ENCODE results near the gene PHYKPL.
A peak's percentile ranks its signal among the peaks of the same experiment; 100 is the strongest.
"Not testable (repeated sequence)": the region's sequence is repeated elsewhere in the genome, so short reads cannot be mapped to it uniquely, and the experiment has no call there.

Gene PHYKPL

GRCh38 chr5:178240341-178240741 lies 7.7 kb upstream of the PHYKPL start:
- DNase-seq (ENCODE audit: low read depth in 1 of 2, low spot score in 1 of 2) = no peak

DNA sequence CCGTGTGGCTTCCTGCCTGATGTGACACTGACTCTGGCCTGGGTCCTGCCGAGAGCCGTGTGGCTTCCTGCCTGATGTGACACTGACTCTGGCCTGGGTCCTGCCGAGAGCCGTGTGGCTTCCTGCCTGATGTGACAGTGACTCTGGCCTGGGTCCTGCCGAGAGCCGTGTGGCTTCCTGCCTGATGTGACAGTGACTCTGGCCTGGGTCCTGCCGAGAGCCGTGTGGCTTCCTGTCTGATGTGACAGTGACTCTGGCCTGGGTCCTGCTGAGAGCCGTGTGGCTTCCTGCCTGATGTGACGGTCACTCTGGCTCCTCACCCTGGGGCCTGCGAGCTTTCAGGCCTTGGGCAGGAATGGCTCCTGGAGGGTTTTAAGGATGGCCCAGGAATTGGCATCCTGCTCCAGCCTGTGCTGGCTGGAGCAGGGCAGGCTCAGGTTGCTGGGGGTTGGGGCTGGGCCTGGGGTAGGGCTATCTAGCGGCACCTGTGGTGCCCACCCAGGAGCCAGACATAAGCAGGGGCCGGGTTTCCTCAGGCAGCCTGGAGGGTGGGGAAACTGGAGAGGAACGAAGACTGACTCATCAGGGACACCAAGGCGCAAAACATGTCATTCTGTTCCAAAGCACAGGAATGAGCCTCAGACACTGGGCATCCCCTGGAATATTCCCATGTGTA lies 7.2 kb upstream of the PHYKPL start:
- DNase-seq (ENCODE audit: low read depth in 1 of 2, low spot score in 1 of 2) = not testable (repeated sequence)

GRCh38 chr5:178238711-178239592 lies 6.3 kb upstream of the PHYKPL start:
- DNase-seq (ENCODE audit: low read depth in 1 of 2, low spot score in 1 of 2) = no peak

GRCh38 chr5:178238313-178238635 lies 5.7 kb upstream of the PHYKPL start:
- no peak for DNase-seq (ENCODE audit: low read depth in 1 of 2, low spot score in 1 of 2)

GRCh38 chr5:178237431-178238312 lies 5.1 kb upstream of the PHYKPL start:
- no peak for DNase-seq (ENCODE audit: low read depth in 1 of 2, low spot score in 1 of 2)

DNA sequence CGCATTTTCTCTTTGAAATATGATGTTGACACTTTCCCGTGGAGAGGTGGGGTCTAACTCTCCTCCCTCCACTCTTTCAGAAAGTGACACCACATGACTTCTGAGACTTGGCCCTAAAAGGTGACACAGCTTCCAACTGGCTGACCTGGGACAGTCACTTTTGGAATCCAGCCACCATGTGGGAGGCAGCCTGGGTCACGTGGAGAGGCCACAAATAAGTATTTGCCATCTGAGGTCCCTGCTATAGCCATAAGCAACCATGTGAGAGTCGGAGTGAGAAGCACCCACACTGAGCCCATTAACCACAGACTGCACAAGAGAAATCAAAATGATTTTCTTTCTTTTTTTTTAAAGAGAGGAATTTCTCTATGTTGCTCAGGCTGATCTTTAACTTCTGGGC lies 4.1 kb upstream of the PHYKPL start:
- no peak for DNase-seq (ENCODE audit: low read depth in 1 of 2, low spot score in 1 of 2)

DNA sequence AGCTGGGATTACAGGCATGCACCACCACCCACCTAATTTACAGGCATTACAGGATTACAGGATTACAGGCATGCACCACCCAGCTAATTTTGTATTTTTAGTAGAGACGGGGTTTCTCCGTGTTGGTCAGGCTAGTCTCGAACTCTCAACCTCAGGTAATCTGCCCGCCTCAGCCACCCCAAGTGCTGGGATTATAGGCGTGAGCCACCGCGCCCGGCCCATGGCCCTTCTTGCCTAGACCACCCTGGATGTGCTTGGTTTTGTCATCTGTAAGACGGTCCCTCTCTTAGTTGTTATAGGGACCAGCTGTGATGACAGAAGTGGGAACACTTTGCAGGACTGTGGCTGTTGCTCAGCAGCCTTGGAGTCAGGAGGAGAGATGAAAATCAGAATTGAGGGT lies 3.5 kb upstream of the PHYKPL start:
- DNase-seq (ENCODE audit: low read depth in 1 of 2, low spot score in 1 of 2) = no peak

DNA sequence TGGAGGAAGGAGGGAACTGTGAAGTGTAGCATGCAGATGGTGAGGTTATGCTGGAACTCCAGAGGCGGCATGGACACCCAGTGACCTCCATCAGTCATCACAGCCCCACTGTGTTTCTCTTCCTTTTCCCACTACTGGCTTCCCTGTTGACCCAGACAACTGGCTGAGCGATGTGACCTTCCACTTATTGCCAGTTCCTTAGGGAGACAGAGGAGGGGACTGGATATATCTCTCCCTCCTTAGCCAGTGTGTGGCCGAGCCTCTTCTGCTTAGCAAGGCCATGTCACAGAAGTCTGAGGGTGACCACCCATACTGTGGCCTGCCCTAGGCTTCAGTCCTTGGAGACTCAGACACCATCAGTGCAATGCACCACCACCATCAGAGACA lies 3.0 kb upstream of the PHYKPL start:
- DNase-seq (ENCODE audit: low read depth in 1 of 2, low spot score in 1 of 2) = no peak

- peak; percentile 55 to 60 for DNase-seq (ENCODE audit: low read depth in 1 of 2, low spot score in 1 of 2)
Measured at GRCh38 chr5:178234750-178235587, 2.4 kb upstream of the PHYKPL start.

DNA sequence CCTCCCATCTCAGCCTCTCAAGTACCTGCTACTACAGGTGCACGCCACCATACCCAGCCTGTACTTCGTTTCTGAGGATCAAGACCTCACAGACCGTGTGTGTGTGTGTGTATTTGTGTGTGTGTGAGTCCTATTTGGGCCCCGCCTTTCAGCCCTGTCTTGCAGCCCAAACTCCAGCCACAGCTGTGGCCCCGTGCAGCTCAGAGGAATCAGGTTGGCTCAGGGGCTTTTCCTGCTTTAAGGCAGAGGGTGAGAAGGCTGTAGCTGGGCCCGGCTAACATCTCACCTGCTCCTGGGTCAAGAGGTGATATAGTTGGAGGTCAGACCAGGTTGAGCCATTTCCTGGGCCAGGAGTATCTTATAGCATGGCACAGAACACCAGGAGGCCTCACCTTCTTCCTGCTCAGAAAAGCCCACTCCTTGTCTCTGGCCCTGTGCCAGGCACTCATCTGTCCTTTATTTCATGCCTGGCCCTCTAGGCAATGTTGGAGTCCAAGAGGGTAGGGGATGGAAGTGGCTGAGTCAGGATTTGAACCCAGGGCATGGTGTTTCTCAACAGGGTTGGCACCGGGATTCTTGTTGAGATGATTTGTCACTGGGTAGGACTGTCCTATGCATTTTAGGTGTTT lies 1.6 kb upstream of the PHYKPL start:
- DNase-seq (ENCODE audit: low read depth in 1 of 2, low spot score in 1 of 2) = no peak

- no peak for DNase-seq (ENCODE audit: low read depth in 1 of 2, low spot score in 1 of 2)
Measured at GRCh38 chr5:178232920-178233429, 373 bp upstream of the PHYKPL start.

- DNase-seq (ENCODE audit: low read depth in 1 of 2, low spot score in 1 of 2) = no peak
Measured at GRCh38 chr5:178231539-178232123, 971 bp downstream of the PHYKPL start.

GRCh38 chr5:178230879-178231538 lies 1.6 kb downstream of the PHYKPL start:
- no peak for DNase-seq (ENCODE audit: low read depth in 1 of 2, low spot score in 1 of 2)

DNA sequence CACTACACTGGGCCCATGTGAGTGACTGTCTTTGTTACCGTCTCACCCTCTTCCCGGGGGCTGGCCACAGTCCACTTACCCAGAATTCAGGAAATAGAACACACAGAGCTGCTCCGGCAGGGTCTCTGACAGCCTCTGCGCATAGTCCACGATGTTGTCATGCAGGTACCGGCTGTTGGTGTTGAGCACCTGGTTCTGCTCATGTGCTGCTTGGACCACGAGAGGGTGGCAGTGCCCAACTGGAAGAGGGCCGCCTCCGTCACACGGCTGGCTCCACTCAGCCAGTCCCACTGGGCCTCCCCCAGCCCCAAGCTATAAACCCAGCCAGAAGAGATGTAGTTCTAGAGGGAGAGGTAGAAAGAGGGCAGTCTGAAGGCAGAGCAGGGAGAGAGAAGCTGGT lies 2.7 kb downstream of the PHYKPL start:
- DNase-seq (ENCODE audit: low read depth in 1 of 2, low spot score in 1 of 2) = no peak

GRCh38 chr5:178229111-178229510 lies 3.5 kb downstream of the PHYKPL start:
- DNase-seq (ENCODE audit: low read depth in 1 of 2, low spot score in 1 of 2) = not testable (repeated sequence)

DNA sequence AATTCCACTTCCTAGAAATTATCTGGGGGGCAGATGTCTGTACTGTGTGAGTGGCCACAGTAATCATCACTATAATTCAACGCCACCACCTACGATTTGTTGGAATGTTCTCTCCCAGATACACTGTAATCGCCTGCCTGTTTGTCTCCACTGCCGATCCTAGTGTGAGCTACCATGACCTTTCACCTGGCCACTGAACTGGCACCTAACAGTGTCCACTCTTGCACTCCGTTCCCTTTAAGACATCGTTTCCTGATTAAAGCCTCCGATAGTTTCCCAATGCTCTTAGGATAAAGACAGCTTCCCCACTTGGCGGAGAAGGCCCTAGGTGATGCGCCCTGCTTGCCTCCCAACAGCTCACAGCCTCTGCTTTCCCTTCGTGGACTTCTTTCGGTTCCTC lies 4.0 kb downstream of the PHYKPL start:
- DNase-seq (ENCODE audit: low read depth in 1 of 2, low spot score in 1 of 2) = no peak

DNA sequence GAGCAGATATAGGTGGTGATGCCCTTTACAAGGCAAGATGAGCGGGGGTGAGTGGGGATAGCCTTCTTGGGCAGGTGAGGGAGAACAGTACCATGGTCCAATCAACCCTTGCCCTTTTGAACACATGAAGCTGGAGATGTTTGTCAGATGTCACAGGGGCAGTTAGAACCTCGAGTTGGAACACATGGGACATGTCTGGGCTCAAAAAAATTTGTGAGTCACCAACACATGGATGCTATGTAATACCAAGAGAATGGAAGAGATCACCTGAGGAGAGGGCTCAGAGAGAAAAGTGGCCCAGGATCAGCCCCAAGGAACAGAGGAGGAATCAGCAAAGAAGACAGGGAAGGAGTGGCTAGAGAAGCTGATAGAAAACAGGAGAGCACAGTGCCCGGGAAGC lies 4.7 kb downstream of the PHYKPL start:
- no peak for DNase-seq (ENCODE audit: low read depth in 1 of 2, low spot score in 1 of 2)

DNA sequence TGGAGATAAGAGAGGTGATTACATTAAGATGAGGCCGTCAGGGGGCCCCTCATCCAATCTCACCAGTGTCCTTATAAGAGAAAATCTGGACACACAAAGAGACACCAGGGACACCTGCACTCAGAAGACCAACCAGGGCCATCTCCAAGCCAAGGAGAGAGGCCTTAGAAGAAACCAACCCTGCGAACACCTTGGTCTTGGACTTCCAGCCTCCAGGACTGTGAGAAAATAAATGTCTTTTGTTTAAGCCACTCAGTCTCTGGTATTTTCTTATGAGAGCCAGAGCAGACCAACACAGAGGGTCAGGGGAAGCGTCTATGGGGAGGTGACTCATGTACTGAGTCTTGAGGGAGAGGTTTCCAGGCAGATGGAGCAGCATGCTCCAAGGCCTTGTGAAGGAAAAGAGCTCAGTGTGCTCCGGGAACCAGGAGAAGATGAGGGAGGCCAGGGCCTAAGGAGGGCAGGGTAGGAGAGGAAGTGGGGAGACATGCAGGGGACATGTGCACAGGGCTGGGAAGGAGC lies 5.4 kb downstream of the PHYKPL start:
- DNase-seq (ENCODE audit: low read depth in 1 of 2, low spot score in 1 of 2) = no peak

DNA sequence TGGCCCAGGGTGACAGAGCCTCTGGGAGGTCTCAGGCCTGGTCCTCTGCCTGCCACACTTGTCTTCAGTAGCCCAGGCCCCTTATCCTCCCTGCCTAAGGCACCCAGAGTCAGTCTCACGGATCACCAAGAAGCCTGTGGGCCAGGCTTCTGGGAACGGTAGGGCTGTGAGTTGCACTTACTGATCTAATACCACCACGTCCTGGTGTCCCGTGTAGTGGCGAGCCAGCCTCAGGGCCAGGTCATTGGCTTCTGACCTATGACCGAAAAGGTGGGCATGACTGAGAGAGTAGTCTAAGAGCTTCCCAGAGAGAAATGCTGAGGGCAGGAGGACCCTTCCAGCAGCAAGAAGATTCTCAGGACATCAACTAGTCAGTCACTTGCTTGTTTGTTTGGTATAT lies 7.4 kb downstream of the PHYKPL start:
- no peak for DNase-seq (ENCODE audit: low read depth in 1 of 2, low spot score in 1 of 2)

Data from stimulated activated CD4-positive, alpha-beta T cell treated with anti-CD3 and anti-CD28 coated beads, Interleukin-15, amount 100 ng/mL, for 1 hour (primary cell).